Neuron (in vitro differentiated cells): Measurements from ENCODE around the gene TSPAN17.

ENCODE experiments used
- H2AFZ ChIP-seq: one replicate; pipeline ENCODE4 v1.6.1; 2013; ENCODE audit warnings: low read depth, mild to moderate bottlenecking, inconsistent platforms, low read length, moderate library complexity
- H3K27me3 ChIP-seq: one replicate; pipeline ENCODE4 v1.6.1; 2013; ENCODE audit warnings: low read length; ENCODE audit not compliant: insufficient read depth
- H3K36me3 ChIP-seq: one replicate; pipeline ENCODE4 v1.6.1; 2013; ENCODE audit warnings: low read length; ENCODE audit not compliant: insufficient read depth
- H3K4me1 ChIP-seq: one replicate; pipeline ENCODE4 v1.6.1; 2013; ENCODE audit warnings: low read length; ENCODE audit not compliant: insufficient read depth
- H3K4me3 ChIP-seq: 2 replicates; pipeline ENCODE4 v1.5.1; 2013; ENCODE audit warnings: mild to moderate bottlenecking, low read length, moderate library complexity
- H3K9me3 ChIP-seq: one replicate; pipeline ENCODE4 v1.6.1; 2013; ENCODE audit warnings: low read length

The TSPAN17 gene

DNA sequence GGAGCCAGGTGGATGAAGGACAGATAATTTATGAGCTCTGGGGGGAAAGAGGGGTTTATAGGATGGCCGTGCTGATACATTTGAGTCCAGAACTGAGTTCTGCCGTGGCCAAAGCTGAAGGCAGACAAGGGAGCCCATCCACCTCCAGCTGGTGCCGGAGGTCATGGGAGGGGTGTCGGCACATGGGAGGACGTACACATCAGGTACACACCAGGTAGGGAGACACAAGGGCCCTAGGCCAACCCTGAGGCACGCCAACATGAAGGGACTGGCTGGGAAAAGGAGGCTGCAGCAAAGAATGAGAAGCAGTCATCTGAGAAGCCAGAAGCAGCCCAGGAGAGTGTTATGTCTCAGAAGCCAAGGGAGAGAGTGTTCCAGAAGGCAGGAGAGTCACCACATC, 35.3 kb upstream of the TSPAN17 start:
- Histone ChIP-seq H3K36me3 (peaks cover 2% of the 10 kb centered on the region), H3K4me1 (peaks cover 38% of the 10 kb centered on the region), H2AFZ (no peak overlapping the region), H3K9me3 (no peaks in the 10 kb centered on the region), H3K27me3 (peaks cover 6% of the 10 kb centered on the region), H3K4me3 (no peak overlapping the region)

DNA sequence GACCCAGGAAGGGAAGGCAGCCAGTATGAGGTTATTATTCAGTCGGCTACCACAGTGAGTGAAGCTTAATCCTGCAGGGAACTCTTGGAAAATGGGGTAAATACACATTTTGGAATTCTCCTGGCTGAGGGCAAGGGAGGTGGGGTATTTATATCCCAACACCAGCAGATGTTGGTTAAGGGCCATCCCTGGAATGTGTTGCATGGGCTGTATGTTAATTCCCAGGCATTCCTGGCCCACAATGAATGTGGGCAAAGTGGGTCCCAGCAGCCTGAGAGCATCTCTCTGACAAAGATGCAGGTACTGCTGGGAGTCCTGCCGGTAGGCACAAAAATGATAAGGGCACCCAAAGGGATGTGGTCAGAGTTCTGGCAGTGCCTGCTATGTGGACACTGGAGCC, 34.4 kb upstream of the TSPAN17 start:
- Histone ChIP-seq H3K27me3 (peaks cover 9% of the 10 kb centered on the region), H2AFZ (no peak overlapping the region), H3K4me1 (peaks cover 38% of the 10 kb centered on the region), H3K4me3 (no peak overlapping the region), H3K36me3 (peaks cover 2% of the 10 kb centered on the region), H3K9me3 (no peaks in the 10 kb centered on the region)

DNA sequence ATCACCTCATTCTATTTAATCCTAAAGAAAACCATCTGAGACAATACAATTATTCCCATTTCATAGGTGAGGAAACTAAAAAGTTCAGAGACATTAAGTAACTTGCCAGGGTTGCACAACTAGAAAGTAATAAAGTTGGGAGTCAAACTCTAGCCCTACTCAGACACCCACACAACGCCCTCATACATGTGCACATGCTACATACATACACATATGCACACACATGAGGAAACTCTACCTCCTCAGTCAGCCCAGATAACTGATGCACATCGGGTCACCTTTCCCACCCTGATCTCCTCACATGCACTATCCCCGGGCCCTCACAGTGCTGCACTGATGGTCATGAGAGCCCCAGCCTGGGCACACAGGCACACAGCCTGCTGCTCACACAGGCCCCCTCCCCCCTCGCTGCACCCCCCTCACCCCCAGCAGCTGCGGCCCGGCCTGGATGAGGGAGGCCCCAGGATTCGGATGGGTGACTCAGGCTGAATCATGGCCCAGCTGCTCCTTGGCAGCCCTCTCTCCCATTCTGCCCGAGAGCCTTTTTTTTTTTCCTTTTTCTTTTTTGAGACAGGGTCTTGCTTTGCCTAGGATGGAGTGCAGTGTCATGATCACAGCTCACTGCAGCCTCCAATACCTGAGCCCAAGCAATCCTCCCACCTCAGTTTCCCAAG, 32.3 kb upstream of the TSPAN17 start:
- Histone ChIP-seq H3K27me3 (peaks cover 22% of the 10 kb centered on the region), H3K4me3 (no peak overlapping the region), H3K9me3 (no peaks in the 10 kb centered on the region), H3K4me1 (peaks cover 32% of the 10 kb centered on the region), H3K36me3 (no peaks in the 10 kb centered on the region), H2AFZ (no peak overlapping the region)

DNA sequence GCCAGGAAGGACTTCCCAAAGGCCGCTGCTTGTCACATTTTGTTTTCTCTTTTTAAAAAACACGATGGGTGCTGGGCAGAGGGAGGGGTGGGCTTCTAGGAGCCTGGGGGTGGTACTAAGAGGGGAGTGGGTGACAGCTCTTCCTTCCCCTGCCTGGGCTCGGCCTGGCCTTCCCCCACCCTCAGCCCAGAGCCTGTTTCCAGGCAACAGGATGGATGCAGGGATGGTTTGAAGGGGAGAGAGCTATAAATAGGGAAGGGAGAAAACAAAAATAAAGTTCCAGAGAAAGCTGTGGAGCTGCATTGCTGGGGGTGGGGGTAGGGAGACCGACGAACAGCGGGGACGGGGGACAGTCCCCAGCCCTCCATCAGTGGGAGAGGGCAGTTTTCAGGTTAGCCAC, 30.8 kb upstream of the TSPAN17 start:
- Histone ChIP-seq H3K4me3 (no peak overlapping the region), H3K36me3 (no peaks in the 10 kb centered on the region), H3K4me1 (peaks cover 30% of the 10 kb centered on the region), H3K9me3 (no peaks in the 10 kb centered on the region), H3K27me3 (peaks cover 37% of the 10 kb centered on the region), H2AFZ (no peak overlapping the region)

GRCh38 chr5:176618783-176619182, 28.5 kb upstream of the TSPAN17 start:
- H3K27me3 ChIP-seq = peaks cover 52% of the 10 kb centered on the region
- H3K36me3 ChIP-seq = no peaks in the 10 kb centered on the region
- no peaks in the 10 kb centered on the region for H3K9me3 ChIP-seq
- H3K4me3 ChIP-seq = no peak overlapping the region
- H2AFZ ChIP-seq = no peak overlapping the region
- peaks cover 20% of the 10 kb centered on the region for H3K4me1 ChIP-seq

DNA sequence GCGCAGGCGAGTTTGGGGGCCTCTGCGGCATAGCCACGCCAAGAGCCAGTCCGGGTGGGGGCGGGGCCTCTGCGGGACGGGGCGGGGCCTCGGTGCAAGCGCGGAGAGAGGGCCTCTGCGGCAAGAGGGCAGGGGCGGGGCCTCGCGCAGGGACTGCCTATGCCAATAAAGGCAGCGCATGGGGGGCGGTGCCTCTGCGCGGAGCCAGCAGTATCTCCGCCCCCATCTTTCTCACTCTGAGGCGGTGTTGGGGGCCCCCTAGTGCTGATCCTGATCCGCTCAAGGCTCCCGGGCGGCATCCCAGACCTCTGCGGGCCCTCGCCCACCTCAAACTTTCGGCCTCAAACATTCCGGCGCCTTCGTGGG, 28.1 kb upstream of the TSPAN17 start:
- peaks cover 16% of the 10 kb centered on the region for H3K4me1 ChIP-seq
- H3K4me3 ChIP-seq = no peak overlapping the region
- H3K27me3 ChIP-seq = peaks cover 56% of the 10 kb centered on the region
- H3K36me3 ChIP-seq = no peaks in the 10 kb centered on the region
- H2AFZ ChIP-seq = no peak overlapping the region
- H3K9me3 ChIP-seq = no peaks in the 10 kb centered on the region

- Histone ChIP-seq H3K27me3 (peaks cover 57% of the 10 kb centered on the region), H3K4me3 (no peak overlapping the region)
These were observed 27.5 kb upstream of the TSPAN17 start for GRCh38 chr5:176619569-176620332.

GRCh38 chr5:176620333-176620981, 26.8 kb upstream of the TSPAN17 start:
- Histone ChIP-seq H3K27me3 (peaks cover 64% of the 10 kb centered on the region), H3K36me3 (no peaks in the 10 kb centered on the region), H3K9me3 (no peaks in the 10 kb centered on the region), H3K4me1 (peaks cover 14% of the 10 kb centered on the region), H2AFZ (no peak overlapping the region), H3K4me3 (no peak overlapping the region)

More at GRCh38 chr5:176619569-176620332, 27.5 kb upstream of the TSPAN17 start:
- no peaks in the 10 kb centered on the region for H3K36me3 ChIP-seq
- no peaks in the 10 kb centered on the region for H3K9me3 ChIP-seq
- peaks cover 14% of the 10 kb centered on the region for H3K4me1 ChIP-seq
- H2AFZ ChIP-seq = no peak overlapping the region

GRCh38 chr5:176621661-176622079, 25.6 kb upstream of the TSPAN17 start:
- H3K27me3 ChIP-seq = peaks cover 68% of the 10 kb centered on the region
- H3K9me3 ChIP-seq = no peaks in the 10 kb centered on the region
- no peaks in the 10 kb centered on the region for H3K36me3 ChIP-seq
- H3K4me1 ChIP-seq = peaks cover 12% of the 10 kb centered on the region
- H3K4me3 ChIP-seq = no peak overlapping the region
- no peak overlapping the region for H2AFZ ChIP-seq

DNA sequence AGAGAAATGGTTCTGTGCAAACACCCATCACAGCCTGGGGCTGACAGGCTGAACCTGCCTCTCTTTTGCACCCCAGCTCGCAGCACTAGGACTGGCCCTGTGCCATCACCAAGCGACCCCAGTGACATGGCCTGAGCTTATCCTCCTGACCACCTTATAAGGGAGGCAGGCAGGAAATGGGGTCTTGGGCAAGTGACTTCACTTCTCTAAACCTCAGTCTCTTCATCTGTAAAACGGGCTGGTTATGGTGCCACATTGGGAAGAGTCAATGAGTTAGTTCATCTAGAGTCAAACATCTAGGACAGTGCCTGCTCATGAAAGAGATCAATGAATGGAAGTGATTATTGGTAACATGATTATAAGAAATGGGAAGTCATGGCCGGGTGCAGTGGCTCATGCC, 23.1 kb upstream of the TSPAN17 start:
- Histone ChIP-seq H3K36me3 (no peaks in the 10 kb centered on the region), H3K27me3 (peaks cover 84% of the 10 kb centered on the region), H3K9me3 (no peaks in the 10 kb centered on the region)

DNA sequence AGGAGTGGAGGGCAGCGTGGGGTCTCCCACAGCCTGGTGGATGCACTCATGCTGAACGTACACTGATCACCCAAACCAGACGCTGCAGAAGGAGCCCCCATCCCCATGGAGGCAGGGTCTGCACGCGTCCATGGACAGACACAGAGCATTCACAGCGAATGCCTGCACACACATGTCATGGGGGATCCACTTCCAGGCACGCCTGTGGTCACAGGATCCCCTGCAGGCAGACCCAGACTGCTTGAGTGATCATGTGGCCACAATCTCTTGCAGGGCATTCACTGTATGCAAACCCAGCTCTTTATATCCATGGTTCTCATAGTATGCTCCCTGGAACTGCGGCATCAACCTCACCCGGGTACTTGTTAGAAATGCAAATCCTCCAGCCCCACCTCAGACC, 22.3 kb upstream of the TSPAN17 start:
- Histone ChIP-seq H3K4me3 (no peak overlapping the region), H3K9me3 (no peaks in the 10 kb centered on the region), H3K4me1 (peaks cover 10% of the 10 kb centered on the region), H3K27me3 (peaks cover 85% of the 10 kb centered on the region), H3K36me3 (no peaks in the 10 kb centered on the region), H2AFZ (no peak overlapping the region)

More for the DNA sequence above, 23.1 kb upstream of the TSPAN17 start:
- no peak overlapping the region for H2AFZ ChIP-seq
- H3K4me1 ChIP-seq = peaks cover 7% of the 10 kb centered on the region
- H3K4me3 ChIP-seq = no peak overlapping the region

GRCh38 chr5:176625512-176625911, 21.8 kb upstream of the TSPAN17 start:
- Histone ChIP-seq H3K9me3 (no peaks in the 10 kb centered on the region), H3K4me1 (peaks cover 12% of the 10 kb centered on the region), H3K27me3 (peaks cover 85% of the 10 kb centered on the region), H3K36me3 (no peaks in the 10 kb centered on the region), H3K4me3 (no peak overlapping the region), H2AFZ (no peak overlapping the region)
